Measurements from ENCODE around the gene RNF10. TPM values are rescaled to one million over a fixed set of nuclear protein-coding genes. Genes with fewer than 3 reads are reported as not detected.

The RNF10 gene
- polyA plus RNA-seq, 2 donors = 110 to 288 TPM

- H3K36me3 ChIP-seq (ENCODE audit: control insufficient read depth in 2 of 2, insufficient read depth in 2 of 2, low read length in 1 of 2) = peaks cover 5 to 7% of the 10 kb centered on the region in 2 donors
- H3K4me3 ChIP-seq (ENCODE audit: low read depth in 1 of 2, low read length in 2 of 2) = peak within 1 kb of the TSS; percentile 77 to 93
- H3K9me3 ChIP-seq (ENCODE audit: control insufficient read depth in 2 of 2, insufficient read depth in 1 of 2, low read depth in 1 of 2, low read length in 1 of 2) = no peaks in the 10 kb centered on the region
- peak within 1 kb of the TSS; percentile 89 to 93 for H3K27ac ChIP-seq (ENCODE audit: low read depth in 2 of 2, low read length in 1 of 2)
- no peaks in the 10 kb centered on the region for H3K27me3 ChIP-seq (ENCODE audit: control insufficient read depth in 1 of 2, insufficient read depth in 2 of 2, low read length in 2 of 2)
- peaks cover 0 to 3% of the 10 kb centered on the region in 2 donors for H3K4me1 ChIP-seq (ENCODE audit: control insufficient read depth in 2 of 2, insufficient read depth in 2 of 2, low read length in 1 of 2)
- 0 to 1% methylated on average over 52 to 53 of the region's 53 CpGs for WGBS, 2 donors
Measured at GRCh38 chr12:120495731-120496412, 38.3 kb upstream of the RNF10 start, which contains the start of gene DYNLL1. DYNLL1 (plus strand) TSS chr12:120496113; CDS start chr12:120496422, 309 bp downstream.

- peak overlapping the region; percentile 89 to 93 for H3K27ac ChIP-seq (ENCODE audit: low read depth in 2 of 2, low read length in 1 of 2)
Measured at GRCh38 chr12:120496413-120497340, 37.5 kb upstream of the RNF10 start.

GRCh38 chr12:120497524-120498150 is 36.5 kb upstream of the RNF10 start:
- peaks cover 0 to 3% of the 10 kb centered on the region in 2 donors for H3K4me1 ChIP-seq (ENCODE audit: control insufficient read depth in 2 of 2, insufficient read depth in 2 of 2, low read length in 1 of 2)
- H3K36me3 ChIP-seq (ENCODE audit: control insufficient read depth in 2 of 2, insufficient read depth in 2 of 2, low read length in 1 of 2) = no peaks in the 10 kb centered on the region
- no peaks in the 10 kb centered on the region for H3K9me3 ChIP-seq (ENCODE audit: control insufficient read depth in 2 of 2, insufficient read depth in 1 of 2, low read depth in 1 of 2, low read length in 1 of 2)
- H3K27ac ChIP-seq (ENCODE audit: low read depth in 2 of 2, low read length in 1 of 2) = no peak overlapping the region
- H3K27me3 ChIP-seq (ENCODE audit: control insufficient read depth in 1 of 2, insufficient read depth in 2 of 2, low read length in 2 of 2) = no peaks in the 10 kb centered on the region
- H3K4me3 ChIP-seq (ENCODE audit: low read depth in 1 of 2, low read length in 2 of 2) = peak overlapping the region; percentile 77 to 93
- WGBS, 2 donors = 14 to 16% methylated on average over 9 of the region's 9 CpGs

More at GRCh38 chr12:120496413-120497340, 37.5 kb upstream of the RNF10 start:
- Histone ChIP-seq H3K9me3 (ENCODE audit: control insufficient read depth in 2 of 2, insufficient read depth in 1 of 2, low read depth in 1 of 2, low read length in 1 of 2) (no peaks in the 10 kb centered on the region), H3K4me3 (ENCODE audit: low read depth in 1 of 2, low read length in 2 of 2) (peak overlapping the region; percentile 77 to 93), H3K27me3 (ENCODE audit: control insufficient read depth in 1 of 2, insufficient read depth in 2 of 2, low read length in 2 of 2) (no peaks in the 10 kb centered on the region), H3K4me1 (ENCODE audit: control insufficient read depth in 2 of 2, insufficient read depth in 2 of 2, low read length in 1 of 2) (peaks cover 0 to 3% of the 10 kb centered on the region in 2 donors), H3K36me3 (ENCODE audit: control insufficient read depth in 2 of 2, insufficient read depth in 2 of 2, low read length in 1 of 2) (no peaks in the 10 kb centered on the region)
- WGBS, 2 donors = 0 to 2% methylated on average over 45 to 47 of the region's 47 CpGs

GRCh38 chr12:120498870-120499515 is 35.2 kb upstream of the RNF10 start:
- no peak overlapping the region for H3K27ac ChIP-seq (ENCODE audit: low read depth in 2 of 2, low read length in 1 of 2)
- H3K4me1 ChIP-seq (ENCODE audit: control insufficient read depth in 2 of 2, insufficient read depth in 2 of 2, low read length in 1 of 2) = peaks cover 0 to 3% of the 10 kb centered on the region in 2 donors
- no peaks in the 10 kb centered on the region for H3K9me3 ChIP-seq (ENCODE audit: control insufficient read depth in 2 of 2, insufficient read depth in 1 of 2, low read depth in 1 of 2, low read length in 1 of 2)
- H3K4me3 ChIP-seq (ENCODE audit: low read depth in 1 of 2, low read length in 2 of 2) = no peak overlapping the region
- 81 to 82% methylated on average over 3 of the region's 3 CpGs for WGBS, 2 donors
- H3K27me3 ChIP-seq (ENCODE audit: control insufficient read depth in 1 of 2, insufficient read depth in 2 of 2, low read length in 2 of 2) = no peaks in the 10 kb centered on the region
- H3K36me3 ChIP-seq (ENCODE audit: control insufficient read depth in 2 of 2, insufficient read depth in 2 of 2, low read length in 1 of 2) = peaks cover 0 to 4% of the 10 kb centered on the region in 2 donors

- no peaks in the 10 kb centered on the region for H3K27me3 ChIP-seq (ENCODE audit: control insufficient read depth in 1 of 2, insufficient read depth in 2 of 2, low read length in 2 of 2)
- H3K27ac ChIP-seq (ENCODE audit: low read depth in 2 of 2, low read length in 1 of 2) = no peak overlapping the region
- H3K9me3 ChIP-seq (ENCODE audit: control insufficient read depth in 2 of 2, insufficient read depth in 1 of 2, low read depth in 1 of 2, low read length in 1 of 2) = no peaks in the 10 kb centered on the region
- H3K36me3 ChIP-seq (ENCODE audit: control insufficient read depth in 2 of 2, insufficient read depth in 2 of 2, low read length in 1 of 2) = peaks cover 0 to 8% of the 10 kb centered on the region in 2 donors
- H3K4me1 ChIP-seq (ENCODE audit: control insufficient read depth in 2 of 2, insufficient read depth in 2 of 2, low read length in 1 of 2) = no peaks in the 10 kb centered on the region
- H3K4me3 ChIP-seq (ENCODE audit: low read depth in 1 of 2, low read length in 2 of 2) = no peak overlapping the region
- WGBS, 2 donors = 64 to 66% methylated on average over 1 of the region's 1 CpG
Measured at GRCh38 chr12:120500581-120500980, 33.6 kb upstream of the RNF10 start.

- no peak overlapping the region for H3K27ac ChIP-seq (ENCODE audit: low read depth in 2 of 2, low read length in 1 of 2)
- H3K36me3 ChIP-seq (ENCODE audit: control insufficient read depth in 2 of 2, insufficient read depth in 2 of 2, low read length in 1 of 2) = peaks cover 3 to 8% of the 10 kb centered on the region in 2 donors
- H3K4me3 ChIP-seq (ENCODE audit: low read depth in 1 of 2, low read length in 2 of 2) = no peak overlapping the region
- no peaks in the 10 kb centered on the region for H3K9me3 ChIP-seq (ENCODE audit: control insufficient read depth in 2 of 2, insufficient read depth in 1 of 2, low read depth in 1 of 2, low read length in 1 of 2)
- WGBS, 2 donors = 85% methylated on average over 4 of the region's 4 CpGs
- H3K27me3 ChIP-seq (ENCODE audit: control insufficient read depth in 1 of 2, insufficient read depth in 2 of 2, low read length in 2 of 2) = no peaks in the 10 kb centered on the region
- no peaks in the 10 kb centered on the region for H3K4me1 ChIP-seq (ENCODE audit: control insufficient read depth in 2 of 2, insufficient read depth in 2 of 2, low read length in 1 of 2)
Measured at GRCh38 chr12:120504587-120504986, 29.6 kb upstream of the RNF10 start.

GRCh38 chr12:120508537-120508936 is 25.6 kb upstream of the RNF10 start:
- no peak overlapping the region for H3K27ac ChIP-seq (ENCODE audit: low read depth in 2 of 2, low read length in 1 of 2)
- no peaks in the 10 kb centered on the region for H3K4me1 ChIP-seq (ENCODE audit: control insufficient read depth in 2 of 2, insufficient read depth in 2 of 2, low read length in 1 of 2)
- H3K9me3 ChIP-seq (ENCODE audit: control insufficient read depth in 2 of 2, insufficient read depth in 1 of 2, low read depth in 1 of 2, low read length in 1 of 2) = no peaks in the 10 kb centered on the region
- no peak overlapping the region for H3K4me3 ChIP-seq (ENCODE audit: low read depth in 1 of 2, low read length in 2 of 2)
- H3K36me3 ChIP-seq (ENCODE audit: control insufficient read depth in 2 of 2, insufficient read depth in 2 of 2, low read length in 1 of 2) = peaks cover 5 to 6% of the 10 kb centered on the region in 2 donors
- WGBS, 2 donors = 92 to 94% methylated on average over 8 of the region's 8 CpGs
- no peaks in the 10 kb centered on the region for H3K27me3 ChIP-seq (ENCODE audit: control insufficient read depth in 1 of 2, insufficient read depth in 2 of 2, low read length in 2 of 2)

- Histone ChIP-seq H3K36me3 (ENCODE audit: control insufficient read depth in 2 of 2, insufficient read depth in 2 of 2, low read length in 1 of 2) (peaks cover 5 to 11% of the 10 kb centered on the region in 2 donors), H3K4me3 (ENCODE audit: low read depth in 1 of 2, low read length in 2 of 2) (no peak overlapping the region), H3K9me3 (ENCODE audit: control insufficient read depth in 2 of 2, insufficient read depth in 1 of 2, low read depth in 1 of 2, low read length in 1 of 2) (no peaks in the 10 kb centered on the region), H3K27ac (ENCODE audit: low read depth in 2 of 2, low read length in 1 of 2) (no peak overlapping the region), H3K27me3 (ENCODE audit: control insufficient read depth in 1 of 2, insufficient read depth in 2 of 2, low read length in 2 of 2) (no peaks in the 10 kb centered on the region), H3K4me1 (ENCODE audit: control insufficient read depth in 2 of 2, insufficient read depth in 2 of 2, low read length in 1 of 2) (no peaks in the 10 kb centered on the region)
- WGBS, 2 donors = 87 to 89% methylated on average over 7 of the region's 7 CpGs
Measured at GRCh38 chr12:120514002-120514401, 20.2 kb upstream of the RNF10 start.

GRCh38 chr12:120515496-120515895 is 18.7 kb upstream of the RNF10 start:
- no peak overlapping the region for H3K4me3 ChIP-seq (ENCODE audit: low read depth in 1 of 2, low read length in 2 of 2)
- H3K27me3 ChIP-seq (ENCODE audit: control insufficient read depth in 1 of 2, insufficient read depth in 2 of 2, low read length in 2 of 2) = no peaks in the 10 kb centered on the region
- peaks cover 5 to 7% of the 10 kb centered on the region in 2 donors for H3K36me3 ChIP-seq (ENCODE audit: control insufficient read depth in 2 of 2, insufficient read depth in 2 of 2, low read length in 1 of 2)
- 92 to 94% methylated on average over 2 of the region's 2 CpGs for WGBS, 2 donors
- no peak overlapping the region for H3K27ac ChIP-seq (ENCODE audit: low read depth in 2 of 2, low read length in 1 of 2)
- H3K9me3 ChIP-seq (ENCODE audit: control insufficient read depth in 2 of 2, insufficient read depth in 1 of 2, low read depth in 1 of 2, low read length in 1 of 2) = no peaks in the 10 kb centered on the region
- H3K4me1 ChIP-seq (ENCODE audit: control insufficient read depth in 2 of 2, insufficient read depth in 2 of 2, low read length in 1 of 2) = no peaks in the 10 kb centered on the region
